Measurements from ENCODE around the gene CLDN14. TPM values are rescaled to one million over a fixed set of nuclear protein-coding genes. Genes with fewer than 3 reads are reported as not detected.

Gene CLDN14
- total and polyA plus RNA-seq, 2 experiments from 2014 or later, result not detected

DNA sequence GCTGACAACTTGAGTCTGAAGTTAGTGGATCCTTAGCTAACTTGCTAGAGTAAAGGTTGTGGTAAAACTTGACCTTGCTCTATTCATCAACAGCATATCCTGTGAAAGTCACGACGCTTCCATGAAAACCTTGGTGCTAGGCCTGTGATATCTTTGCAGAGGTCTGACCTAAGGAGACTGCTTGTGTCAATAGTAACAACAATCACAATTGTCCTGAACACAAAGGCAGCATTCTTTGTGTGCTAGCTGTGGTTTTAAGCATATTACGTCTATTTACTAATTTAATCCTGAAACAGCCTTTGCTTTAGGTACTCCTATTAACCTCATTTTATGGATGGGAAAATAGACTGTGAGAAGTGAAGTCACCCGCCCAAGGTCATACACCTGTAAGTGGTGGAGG lies 2.8 kb upstream of the CLDN14 start:
- H3K27me3 Mint-ChIP-seq (ENCODE audit: insufficient read depth, low read depth, poor library complexity), result peaks cover 5% of the 10 kb centered on the region
- no peak overlapping the region for H3K4me3 Mint-ChIP-seq
- no peak for ATAC-seq

More for the DNA sequence above, 2.8 kb upstream of the CLDN14 start:
- H4K20me1 ChIP-seq (replicated peaks; ENCODE audit: insufficient read depth), result no peaks in the 10 kb centered on the region
- DNase-seq (ENCODE audit: low spot score), result no peak
- no peaks in the 10 kb centered on the region for H3K27me3 ChIP-seq (ENCODE audit: insufficient read depth)
- no peaks in the 10 kb centered on the region; the same call in 2 of the 3 replicates for H3K4me1 Mint-ChIP-seq
- TF ChIP-seq NANOG (IDR thresholded peaks at IDR 0.05; ENCODE audit: borderline replicate concordance), result no peak
- TF ChIP-seq, protein P1, sequence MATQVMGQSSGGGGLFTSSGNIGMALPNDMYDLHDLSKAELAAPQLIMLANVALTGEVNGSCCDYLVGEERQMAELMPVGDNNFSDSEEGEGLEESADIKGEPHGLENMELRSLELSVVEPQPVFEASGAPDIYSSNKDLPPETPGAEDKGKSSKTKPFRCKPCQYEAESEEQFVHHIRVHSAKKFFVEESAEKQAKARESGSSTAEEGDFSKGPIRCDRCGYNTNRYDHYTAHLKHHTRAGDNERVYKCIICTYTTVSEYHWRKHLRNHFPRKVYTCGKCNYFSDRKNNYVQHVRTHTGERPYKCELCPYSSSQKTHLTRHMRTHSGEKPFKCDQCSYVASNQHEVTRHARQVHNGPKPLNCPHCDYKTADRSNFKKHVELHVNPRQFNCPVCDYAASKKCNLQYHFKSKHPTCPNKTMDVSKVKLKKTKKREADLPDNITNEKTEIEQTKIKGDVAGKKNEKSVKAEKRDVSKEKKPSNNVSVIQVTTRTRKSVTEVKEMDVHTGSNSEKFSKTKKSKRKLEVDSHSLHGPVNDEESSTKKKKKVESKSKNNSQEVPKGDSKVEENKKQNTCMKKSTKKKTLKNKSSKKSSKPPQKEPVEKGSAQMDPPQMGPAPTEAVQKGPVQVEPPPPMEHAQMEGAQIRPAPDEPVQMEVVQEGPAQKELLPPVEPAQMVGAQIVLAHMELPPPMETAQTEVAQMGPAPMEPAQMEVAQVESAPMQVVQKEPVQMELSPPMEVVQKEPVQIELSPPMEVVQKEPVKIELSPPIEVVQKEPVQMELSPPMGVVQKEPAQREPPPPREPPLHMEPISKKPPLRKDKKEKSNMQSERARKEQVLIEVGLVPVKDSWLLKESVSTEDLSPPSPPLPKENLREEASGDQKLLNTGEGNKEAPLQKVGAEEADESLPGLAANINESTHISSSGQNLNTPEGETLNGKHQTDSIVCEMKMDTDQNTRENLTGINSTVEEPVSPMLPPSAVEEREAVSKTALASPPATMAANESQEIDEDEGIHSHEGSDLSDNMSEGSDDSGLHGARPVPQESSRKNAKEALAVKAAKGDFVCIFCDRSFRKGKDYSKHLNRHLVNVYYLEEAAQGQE (IDR thresholded peaks at IDR 0.05; ENCODE audit: unreplicated experiment), result no peak
- TF ChIP-seq ETS1 (IDR thresholded peaks at IDR 0.05), result no peak
- no peak for TF ChIP-seq POLR2AphosphoS5 (IDR thresholded peaks at IDR 0.05; ENCODE audit: low read depth)
- TF ChIP-seq EZH2 (IDR thresholded peaks at IDR 0.05; ENCODE audit: low read depth, unreplicated experiment), result no peak
- no peak for TF ChIP-seq ZNF331 (CRISPR knock-in tag; IDR thresholded peaks at IDR 0.05; ENCODE audit: low read depth)
- TF ChIP-seq, protein P2, sequence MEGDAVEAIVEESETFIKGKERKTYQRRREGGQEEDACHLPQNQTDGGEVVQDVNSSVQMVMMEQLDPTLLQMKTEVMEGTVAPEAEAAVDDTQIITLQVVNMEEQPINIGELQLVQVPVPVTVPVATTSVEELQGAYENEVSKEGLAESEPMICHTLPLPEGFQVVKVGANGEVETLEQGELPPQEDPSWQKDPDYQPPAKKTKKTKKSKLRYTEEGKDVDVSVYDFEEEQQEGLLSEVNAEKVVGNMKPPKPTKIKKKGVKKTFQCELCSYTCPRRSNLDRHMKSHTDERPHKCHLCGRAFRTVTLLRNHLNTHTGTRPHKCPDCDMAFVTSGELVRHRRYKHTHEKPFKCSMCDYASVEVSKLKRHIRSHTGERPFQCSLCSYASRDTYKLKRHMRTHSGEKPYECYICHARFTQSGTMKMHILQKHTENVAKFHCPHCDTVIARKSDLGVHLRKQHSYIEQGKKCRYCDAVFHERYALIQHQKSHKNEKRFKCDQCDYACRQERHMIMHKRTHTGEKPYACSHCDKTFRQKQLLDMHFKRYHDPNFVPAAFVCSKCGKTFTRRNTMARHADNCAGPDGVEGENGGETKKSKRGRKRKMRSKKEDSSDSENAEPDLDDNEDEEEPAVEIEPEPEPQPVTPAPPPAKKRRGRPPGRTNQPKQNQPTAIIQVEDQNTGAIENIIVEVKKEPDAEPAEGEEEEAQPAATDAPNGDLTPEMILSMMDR (conservative IDR thresholded peaks at IDR 0.05; ENCODE audit: low read depth in 2 of 2), result no peak
- no peak for TF ChIP-seq EZH2phosphoT487 (IDR thresholded peaks at IDR 0.05; ENCODE audit: unreplicated experiment)
- TF ChIP-seq ZNF114 (CRISPR knock-in tag; IDR thresholded peaks at IDR 0.05), result no peak
- TF ChIP-seq STAT1 (IDR thresholded peaks at IDR 0.05; ENCODE audit: unreplicated experiment), result no peak
- no peak for TF ChIP-seq JUNB (IDR thresholded peaks at IDR 0.05; ENCODE audit: unreplicated experiment)
- no peak for TF ChIP-seq CREB1 (CRISPR knock-in tag; IDR thresholded peaks at IDR 0.05; ENCODE audit: low read depth)
- TF ChIP-seq, protein P3, sequence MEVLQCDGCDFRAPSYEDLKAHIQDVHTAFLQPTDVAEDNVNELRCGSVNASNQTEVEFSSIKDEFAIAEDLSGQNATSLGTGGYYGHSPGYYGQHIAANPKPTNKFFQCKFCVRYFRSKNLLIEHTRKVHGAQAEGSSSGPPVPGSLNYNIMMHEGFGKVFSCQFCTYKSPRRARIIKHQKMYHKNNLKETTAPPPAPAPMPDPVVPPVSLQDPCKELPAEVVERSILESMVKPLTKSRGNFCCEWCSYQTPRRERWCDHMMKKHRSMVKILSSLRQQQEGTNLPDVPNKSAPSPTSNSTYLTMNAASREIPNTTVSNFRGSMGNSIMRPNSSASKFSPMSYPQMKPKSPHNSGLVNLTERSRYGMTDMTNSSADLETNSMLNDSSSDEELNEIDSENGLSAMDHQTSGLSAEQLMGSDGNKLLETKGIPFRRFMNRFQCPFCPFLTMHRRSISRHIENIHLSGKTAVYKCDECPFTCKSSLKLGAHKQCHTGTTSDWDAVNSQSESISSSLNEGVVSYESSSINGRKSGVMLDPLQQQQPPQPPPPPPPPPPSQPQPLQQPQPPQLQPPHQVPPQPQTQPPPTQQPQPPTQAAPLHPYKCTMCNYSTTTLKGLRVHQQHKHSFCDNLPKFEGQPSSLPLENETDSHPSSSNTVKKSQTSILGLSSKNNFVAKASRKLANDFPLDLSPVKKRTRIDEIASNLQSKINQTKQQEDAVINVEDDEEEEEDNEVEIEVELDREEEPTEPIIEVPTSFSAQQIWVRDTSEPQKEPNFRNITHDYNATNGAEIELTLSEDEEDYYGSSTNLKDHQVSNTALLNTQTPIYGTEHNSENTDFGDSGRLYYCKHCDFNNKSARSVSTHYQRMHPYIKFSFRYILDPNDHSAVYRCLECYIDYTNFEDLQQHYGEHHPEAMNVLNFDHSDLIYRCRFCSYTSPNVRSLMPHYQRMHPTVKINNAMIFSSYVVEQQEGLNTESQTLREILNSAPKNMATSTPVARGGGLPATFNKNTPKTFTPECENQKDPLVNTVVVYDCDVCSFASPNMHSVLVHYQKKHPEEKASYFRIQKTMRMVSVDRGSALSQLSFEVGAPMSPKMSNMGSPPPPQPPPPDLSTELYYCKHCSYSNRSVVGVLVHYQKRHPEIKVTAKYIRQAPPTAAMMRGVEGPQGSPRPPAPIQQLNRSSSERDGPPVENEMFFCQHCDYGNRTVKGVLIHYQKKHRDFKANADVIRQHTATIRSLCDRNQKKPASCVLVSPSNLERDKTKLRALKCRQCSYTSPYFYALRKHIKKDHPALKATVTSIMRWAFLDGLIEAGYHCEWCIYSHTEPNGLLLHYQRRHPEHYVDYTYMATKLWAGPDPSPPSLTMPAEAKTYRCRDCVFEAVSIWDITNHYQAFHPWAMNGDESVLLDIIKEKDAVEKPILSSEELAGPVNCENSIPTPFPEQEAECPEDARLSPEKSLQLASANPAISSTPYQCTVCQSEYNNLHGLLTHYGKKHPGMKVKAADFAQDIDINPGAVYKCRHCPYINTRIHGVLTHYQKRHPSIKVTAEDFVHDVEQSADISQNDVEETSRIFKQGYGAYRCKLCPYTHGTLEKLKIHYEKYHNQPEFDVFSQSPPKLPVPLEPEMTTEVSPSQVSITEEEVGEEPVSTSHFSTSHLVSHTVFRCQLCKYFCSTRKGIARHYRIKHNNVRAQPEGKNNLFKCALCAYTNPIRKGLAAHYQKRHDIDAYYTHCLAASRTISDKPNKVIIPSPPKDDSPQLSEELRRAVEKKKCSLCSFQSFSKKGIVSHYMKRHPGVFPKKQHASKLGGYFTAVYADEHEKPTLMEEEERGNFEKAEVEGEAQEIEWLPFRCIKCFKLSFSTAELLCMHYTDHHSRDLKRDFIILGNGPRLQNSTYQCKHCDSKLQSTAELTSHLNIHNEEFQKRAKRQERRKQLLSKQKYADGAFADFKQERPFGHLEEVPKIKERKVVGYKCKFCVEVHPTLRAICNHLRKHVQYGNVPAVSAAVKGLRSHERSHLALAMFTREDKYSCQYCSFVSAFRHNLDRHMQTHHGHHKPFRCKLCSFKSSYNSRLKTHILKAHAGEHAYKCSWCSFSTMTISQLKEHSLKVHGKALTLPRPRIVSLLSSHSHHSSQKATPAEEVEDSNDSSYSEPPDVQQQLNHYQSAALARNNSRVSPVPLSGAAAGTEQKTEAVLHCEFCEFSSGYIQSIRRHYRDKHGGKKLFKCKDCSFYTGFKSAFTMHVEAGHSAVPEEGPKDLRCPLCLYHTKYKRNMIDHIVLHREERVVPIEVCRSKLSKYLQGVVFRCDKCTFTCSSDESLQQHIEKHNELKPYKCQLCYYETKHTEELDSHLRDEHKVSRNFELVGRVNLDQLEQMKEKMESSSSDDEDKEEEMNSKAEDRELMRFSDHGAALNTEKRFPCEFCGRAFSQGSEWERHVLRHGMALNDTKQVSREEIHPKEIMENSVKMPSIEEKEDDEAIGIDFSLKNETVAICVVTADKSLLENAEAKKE (CRISPR knock-in tag; IDR thresholded peaks at IDR 0.05), result no peak
- H3K27ac Mint-ChIP-seq, result no peak overlapping the region
- no peaks in the 10 kb centered on the region for H3K4me1 ChIP-seq (ENCODE audit: insufficient read depth)
- no peaks in the 10 kb centered on the region for H3K9me3 Mint-ChIP-seq
- H3K4me2 ChIP-seq, result no peak overlapping the region
- no peak overlapping the region for H3K4me3 ChIP-seq
- H2AFZ ChIP-seq, result no peak overlapping the region
- no peaks in the 10 kb centered on the region for H3K9me2 ChIP-seq (ENCODE audit: insufficient read depth)
- H3K36me3 ChIP-seq (ENCODE audit: insufficient read depth), result no peaks in the 10 kb centered on the region
- no peaks in the 10 kb centered on the region for H3F3A ChIP-seq (replicated peaks; ENCODE audit: low read depth)
- no peak overlapping the region for H3K27ac ChIP-seq (ENCODE audit: low read depth)
- H3K36me3 Mint-ChIP-seq (ENCODE audit: low read depth), result no peaks in the 10 kb centered on the region
- no peaks in the 10 kb centered on the region for H3K79me2 ChIP-seq (replicated peaks; ENCODE audit: insufficient read depth)
